Lung (tissue), 12 donors: ENCODE results near the gene ETV4. TPM values are rescaled to one million over a fixed set of nuclear protein-coding genes. Genes with fewer than 3 reads are reported as not detected.
A peak's percentile ranks its signal among the peaks of the same experiment; 100 is the strongest.

Experiments used
- ATAC-seq: fragments of 200-7000 bp; cut with Tn5 transposase; one replicate; pipeline ENCODE4 v1.9.1; 2020; ENCODE audit warnings: moderate number of reproducible peaks; ENCODE audit not compliant: insufficient read depth, low FRiP score
- DNase-seq, 3 donors: peaks; one replicate each; pipeline ENCODE4 v3.0.0-alpha.2; 2013 to 2017
- H3K27ac ChIP-seq, 2 donors: one replicate each; pipeline ENCODE4 v1.5.1; 2013; ENCODE audit warnings: mild to moderate bottlenecking in 2 of 2, moderate library complexity in 2 of 2, control low read depth in 1 of 2, inconsistent platforms in 1 of 2, low read depth in 1 of 2, low read length in 1 of 2
- H3K27me3 ChIP-seq, 3 donors: one replicate each; pipeline ENCODE4 v1.5.1; 2013; ENCODE audit warnings: low read length in 2 of 3; ENCODE audit not compliant: control insufficient read depth in 3 of 3, insufficient read depth in 3 of 3
- H3K36me3 ChIP-seq, 4 donors: one replicate each; pipeline ENCODE4 v1.5.1; 2013; ENCODE audit warnings: low read length in 4 of 4, mild to moderate bottlenecking in 1 of 4, moderate library complexity in 1 of 4; ENCODE audit not compliant: control insufficient read depth in 4 of 4, insufficient read depth in 4 of 4
- H3K4me1 ChIP-seq, 5 donors: one replicate each; pipeline ENCODE4 v1.5.1; 2013; ENCODE audit warnings: low read length in 5 of 5, mild to moderate bottlenecking in 2 of 5, moderate library complexity in 1 of 5; ENCODE audit not compliant: control insufficient read depth in 5 of 5, insufficient read depth in 5 of 5
- H3K4me3 ChIP-seq: one replicate; pipeline ENCODE4 v1.5.1; 2013; ENCODE audit warnings: mild to moderate bottlenecking, control low read depth, moderate library complexity
- H3K9ac ChIP-seq, 2 donors: one replicate each; pipeline ENCODE4 v1.5.1; 2013; ENCODE audit warnings: low read length in 2 of 2, control low read depth in 1 of 2; ENCODE audit not compliant: insufficient read depth in 1 of 2
- H3K9me3 ChIP-seq, 4 donors: one replicate each; pipeline ENCODE4 v1.5.1; 2013; ENCODE audit warnings: low read length in 3 of 4, mild to moderate bottlenecking in 1 of 4, moderate library complexity in 1 of 4; ENCODE audit not compliant: control insufficient read depth in 4 of 4, insufficient read depth in 3 of 4
- WGBS, 2 donors: extraction: QIAGEN DNeasy Blood & Tissue Kit; methylation state at CpG; one replicate each; pipeline ENCODE4 v1.1.7; 2013; 5-methylcytosine and 5-hydroxymethylcytosine counted together
- polyA plus RNA-seq, 2 donors: library from polyadenylated mRNA; stranded (reverse); fragments of 200-250 nt; gene quantifications; one replicate each; pipeline ENCODE4 v1.2.1, GENCODE V29; 2013
- total RNA-seq, 2 donors: library from RNA; depleted of rRNA in 1 of 2; stranded (reverse); fragments of >200 nt in 1 of 2; gene quantifications; one replicate each; pipeline ENCODE4 v1.2.1, GENCODE V29; 2014 to 2021
- TF ChIP-seq, protein P1 (sequence below): IDR thresholded peaks from 2 replicates; pipeline ENCODE4 v1.5.1; 2012; ENCODE audit warnings: mild to moderate bottlenecking; ENCODE audit errors: control extremely low read depth, extremely low read depth
- donor health status: control.
- donor health status: control.
- donor health status: Bipolar disorder and iron deficiency.
- donor health status: healthy.
- donor health status: DM: yes; HTN: yes; CAD: no.

The ETV4 gene
- total and polyA plus RNA-seq, 4 donors = 0.54 to 6.9 (median 3.3) TPM

DNA sequence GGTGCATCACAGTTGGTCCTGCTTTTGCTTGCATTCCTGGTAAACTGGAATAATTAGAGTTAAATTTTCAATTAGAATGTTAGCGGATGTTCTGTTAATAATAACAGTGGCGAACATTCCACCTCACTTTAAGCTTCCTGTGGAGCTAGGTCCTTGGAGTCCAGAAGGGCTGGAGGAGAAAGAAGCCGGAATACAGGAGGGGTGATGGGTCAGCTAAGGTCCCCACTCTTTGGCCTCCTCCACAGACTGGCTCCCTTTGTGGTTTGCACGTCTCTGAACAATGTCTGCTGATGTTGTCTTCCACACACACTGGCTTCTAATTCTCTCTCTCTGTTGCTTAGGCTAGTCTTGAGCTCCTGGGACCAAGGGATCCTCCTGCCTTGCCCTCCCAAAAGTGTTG lies 35.0 kb upstream of the ETV4 start:
- Histone ChIP-seq H3K9me3 (no peaks in the 10 kb centered on the region), H3K4me3 (no peak overlapping the region), H3K9ac (no peak overlapping the region), H3K27ac (no peak overlapping the region), H3K4me1 (peaks cover 0 to 11% (median 0%) of the 10 kb centered on the region in 5 donors), H3K27me3 (no peaks in the 10 kb centered on the region), H3K36me3 (no peaks in the 10 kb centered on the region)
- WGBS, 2 donors = 69 to 70% methylated on average over 4 of the region's 4 CpGs
- TF ChIP-seq, protein P1, sequence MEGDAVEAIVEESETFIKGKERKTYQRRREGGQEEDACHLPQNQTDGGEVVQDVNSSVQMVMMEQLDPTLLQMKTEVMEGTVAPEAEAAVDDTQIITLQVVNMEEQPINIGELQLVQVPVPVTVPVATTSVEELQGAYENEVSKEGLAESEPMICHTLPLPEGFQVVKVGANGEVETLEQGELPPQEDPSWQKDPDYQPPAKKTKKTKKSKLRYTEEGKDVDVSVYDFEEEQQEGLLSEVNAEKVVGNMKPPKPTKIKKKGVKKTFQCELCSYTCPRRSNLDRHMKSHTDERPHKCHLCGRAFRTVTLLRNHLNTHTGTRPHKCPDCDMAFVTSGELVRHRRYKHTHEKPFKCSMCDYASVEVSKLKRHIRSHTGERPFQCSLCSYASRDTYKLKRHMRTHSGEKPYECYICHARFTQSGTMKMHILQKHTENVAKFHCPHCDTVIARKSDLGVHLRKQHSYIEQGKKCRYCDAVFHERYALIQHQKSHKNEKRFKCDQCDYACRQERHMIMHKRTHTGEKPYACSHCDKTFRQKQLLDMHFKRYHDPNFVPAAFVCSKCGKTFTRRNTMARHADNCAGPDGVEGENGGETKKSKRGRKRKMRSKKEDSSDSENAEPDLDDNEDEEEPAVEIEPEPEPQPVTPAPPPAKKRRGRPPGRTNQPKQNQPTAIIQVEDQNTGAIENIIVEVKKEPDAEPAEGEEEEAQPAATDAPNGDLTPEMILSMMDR = no peak
- DNase-seq (no peak), ATAC-seq (no peak)

DNA sequence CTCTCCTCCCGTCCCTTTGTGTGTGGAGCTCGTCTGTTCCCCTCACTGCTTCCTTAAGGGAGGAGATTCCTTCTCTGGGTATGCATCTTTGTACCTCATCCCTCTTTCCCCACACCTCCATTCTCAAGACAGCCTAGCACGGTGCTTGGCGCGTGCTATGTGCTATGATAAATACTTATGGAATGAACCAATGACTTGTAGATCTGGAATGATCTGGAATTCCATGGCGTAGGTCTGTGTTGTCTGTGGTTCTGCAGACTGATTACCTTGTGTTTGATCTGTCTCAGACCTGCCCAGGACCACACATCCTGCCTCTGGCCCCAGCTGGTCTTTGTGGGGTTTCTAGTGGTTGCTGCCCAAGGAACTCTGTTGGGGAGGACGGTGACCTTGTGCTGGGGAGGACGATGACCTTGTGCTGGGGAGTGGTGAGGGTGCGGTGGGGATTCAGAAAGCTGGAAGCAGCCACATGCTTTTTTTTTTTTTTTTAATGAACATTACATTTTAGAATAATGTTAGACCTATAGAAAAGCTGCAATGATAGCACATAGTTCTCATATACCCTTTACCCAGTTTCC lies 33.5 kb upstream of the ETV4 start:
- H3K4me3 ChIP-seq = no peak overlapping the region
- no peak for DNase-seq
- no peaks in the 10 kb centered on the region for H3K27me3 ChIP-seq
- WGBS, 2 donors = 85 to 93% methylated on average over 9 of the region's 9 CpGs
- H3K36me3 ChIP-seq = no peaks in the 10 kb centered on the region
- TF ChIP-seq, protein P1 = no peak
- H3K9me3 ChIP-seq = no peaks in the 10 kb centered on the region
- ATAC-seq = no peak
- peaks cover 0 to 11% (median 0%) of the 10 kb centered on the region in 5 donors for H3K4me1 ChIP-seq
- no peak overlapping the region for H3K9ac ChIP-seq
- H3K27ac ChIP-seq = peak overlapping the region in 1 of 2 donors; percentile 66

DNA sequence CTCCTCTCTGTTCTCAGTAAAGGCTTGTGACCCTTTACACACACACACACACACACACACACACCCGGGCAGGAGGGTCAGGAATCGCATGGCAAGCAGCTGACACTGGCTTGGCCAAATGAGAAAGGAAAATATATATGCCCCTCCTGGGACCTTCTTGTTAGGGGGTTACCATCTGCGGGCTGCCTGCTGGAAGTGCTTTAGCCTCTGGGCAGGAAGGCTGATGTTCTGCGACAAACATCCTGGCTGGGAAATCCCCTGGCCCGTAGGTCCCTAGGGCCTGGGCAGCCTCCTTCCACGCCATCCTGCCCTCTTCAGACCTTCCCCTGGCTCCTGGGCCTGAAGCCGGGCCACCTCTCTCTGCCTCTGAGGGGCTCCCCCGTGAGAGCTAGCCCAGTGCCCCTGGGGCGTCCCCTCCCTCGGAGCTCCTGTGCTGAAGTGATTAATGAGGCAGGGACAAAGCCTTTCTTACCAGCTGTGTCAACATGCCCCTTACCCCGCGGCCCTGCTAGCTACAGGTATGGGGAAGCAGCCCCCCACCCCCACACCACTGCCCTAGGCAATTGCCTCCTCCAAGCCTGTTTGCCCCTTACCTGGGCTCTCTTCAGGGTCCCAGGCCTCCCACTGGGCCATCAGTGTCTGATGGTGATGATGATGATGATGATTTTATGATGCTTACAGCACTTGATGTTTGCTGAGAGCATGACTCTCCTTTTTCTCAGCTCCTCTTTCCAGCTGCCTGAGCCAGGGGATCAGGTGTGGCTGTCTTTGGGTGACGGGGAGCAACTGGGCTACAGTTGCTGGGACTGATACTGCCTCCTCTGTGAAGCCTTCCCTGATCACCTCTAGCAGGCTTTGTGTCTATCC lies 32.8 kb upstream of the ETV4 start:
- peaks cover 0 to 11% (median 0%) of the 10 kb centered on the region in 5 donors for H3K4me1 ChIP-seq
- peak overlapping the region in 1 of 2 donors; percentile 5 for H3K9ac ChIP-seq
- H3K36me3 ChIP-seq = no peaks in the 10 kb centered on the region
- peak; percentile 4 for ATAC-seq
- TF ChIP-seq, protein P1 = no peak
- DNase-seq = peak in 1 of 3 donors; percentile 42
- H3K4me3 ChIP-seq = no peak overlapping the region
- peak overlapping the region in 1 of 2 donors; percentile 66 for H3K27ac ChIP-seq
- no peaks in the 10 kb centered on the region for H3K27me3 ChIP-seq
- WGBS, 2 donors = 18 to 27% methylated on average over 13 of the region's 13 CpGs
- H3K9me3 ChIP-seq = no peaks in the 10 kb centered on the region
